ENCODE measurements around the gene ZDHHC24. TPM values are rescaled to one million over a fixed set of nuclear protein-coding genes. Genes with fewer than 3 reads are reported as not detected.

ZDHHC24 gene
- total RNA-seq, 3 donors from 2014 or later (not counting 1 experiment from before 2014, with no cell fraction given), result 18.5 to 34.9 (median 28.9) TPM

- H3K4me1 ChIP-seq (ENCODE audit: control insufficient read depth, insufficient read depth, low read length), result peaks cover 6% of the 10 kb centered on the region
- no peak for ATAC-seq
- no peak overlapping the region for H3K4me3 Mint-ChIP-seq
- H3K9me3 ChIP-seq (ENCODE audit: control insufficient read depth, insufficient read depth, low read length), result no peaks in the 10 kb centered on the region
- no peak for TF ChIP-seq CTCF (IDR thresholded peaks at IDR 0.05)
- no peaks in the 10 kb centered on the region for H3K36me3 ChIP-seq (ENCODE audit: control insufficient read depth, insufficient read depth, low read length)
- no peak for DNase-seq
- peaks cover 1 to 2% of the 10 kb centered on the region in 2 donors for H3K27me3 Mint-ChIP-seq (ENCODE audit: low read depth in 2 of 2)
- H3K36me3 Mint-ChIP-seq, result no peaks in the 10 kb centered on the region
- H3K9me3 Mint-ChIP-seq, result peaks cover 0 to 5% of the 10 kb centered on the region in 2 donors
- intact Hi-C loops (cut with micrococcal nuclease), result no loop called here
- H3K4me3 ChIP-seq (ENCODE audit: low read length), result no peak overlapping the region
- peaks cover 0 to 11% of the 10 kb centered on the region in 2 donors for H3K4me1 Mint-ChIP-seq
- H3K27ac Mint-ChIP-seq, result no peak overlapping the region
- H3K27me3 ChIP-seq (ENCODE audit: control insufficient read depth, insufficient read depth, low read length), result no peaks in the 10 kb centered on the region
- 81% methylated on average over 3 of the region's 3 CpGs for WGBS (ENCODE audit: insufficient coverage)
- no peak overlapping the region for H3K27ac ChIP-seq (ENCODE audit: low read length)
Observed at GRCh38 chr11:66581261-66581660, 35.4 kb upstream of the ZDHHC24 start.

- no peak overlapping the region for H3K27ac Mint-ChIP-seq
- H3K4me1 ChIP-seq (ENCODE audit: control insufficient read depth, insufficient read depth, low read length), result peaks cover 6% of the 10 kb centered on the region
- peaks cover 0 to 11% of the 10 kb centered on the region in 2 donors for H3K4me1 Mint-ChIP-seq
- DNase-seq (no peak), ATAC-seq (no peak)
- intact Hi-C loops (cut with micrococcal nuclease), result no loop called here
- H3K27me3 Mint-ChIP-seq (ENCODE audit: low read depth in 2 of 2), result peaks cover 2 to 6% of the 10 kb centered on the region in 2 donors
- TF ChIP-seq CTCF (IDR thresholded peaks at IDR 0.05), result no peak
- no peaks in the 10 kb centered on the region for H3K9me3 ChIP-seq (ENCODE audit: control insufficient read depth, insufficient read depth, low read length)
- H3K36me3 ChIP-seq (ENCODE audit: control insufficient read depth, insufficient read depth, low read length), result no peaks in the 10 kb centered on the region
- no peak overlapping the region for H3K4me3 ChIP-seq (ENCODE audit: low read length)
- H3K27me3 ChIP-seq (ENCODE audit: control insufficient read depth, insufficient read depth, low read length), result no peaks in the 10 kb centered on the region
- WGBS (ENCODE audit: insufficient coverage), result 89% methylated on average over 5 of the region's 5 CpGs
- H3K27ac ChIP-seq (ENCODE audit: low read length), result no peak overlapping the region
- H3K4me3 Mint-ChIP-seq, result no peak overlapping the region
- H3K36me3 Mint-ChIP-seq, result no peaks in the 10 kb centered on the region
- peaks cover 0 to 5% of the 10 kb centered on the region in 2 donors for H3K9me3 Mint-ChIP-seq
Observed at GRCh38 chr11:66580803-66581202, 35.0 kb upstream of the ZDHHC24 start.

- ATAC-seq (peak; percentile 77 to 91 (median 84)), DNase-seq (peak; percentile 70 to 88)
- Mint-ChIP-seq H3K27ac (peak overlapping the region in 1 of 2 donors; percentile 29), H3K4me1 (peaks cover 0 to 11% of the 10 kb centered on the region in 2 donors), H3K27me3 (ENCODE audit: low read depth in 2 of 2) (peaks cover 16 to 23% of the 10 kb centered on the region in 2 donors), H3K36me3 (no peaks in the 10 kb centered on the region), H3K9me3 (peaks cover 0 to 5% of the 10 kb centered on the region in 2 donors), H3K4me3 (no peak overlapping the region)
- H3K9me3 ChIP-seq (ENCODE audit: control insufficient read depth, insufficient read depth, low read length), result no peaks in the 10 kb centered on the region
- H3K4me1 ChIP-seq (ENCODE audit: control insufficient read depth, insufficient read depth, low read length), result peaks cover 6% of the 10 kb centered on the region
- no peaks in the 10 kb centered on the region for H3K36me3 ChIP-seq (ENCODE audit: control insufficient read depth, insufficient read depth, low read length)
- peak; percentile 83 for TF ChIP-seq CTCF (IDR thresholded peaks at IDR 0.05)
- no peak overlapping the region for H3K4me3 ChIP-seq (ENCODE audit: low read length)
- H3K27me3 ChIP-seq (ENCODE audit: control insufficient read depth, insufficient read depth, low read length), result no peaks in the 10 kb centered on the region
- intact Hi-C loops (cut with micrococcal nuclease), result loop anchor here (1.0 kb wide), 1 partner anchor 99 kb away; no protein-coding TSS in a partner anchor
- no peak overlapping the region for H3K27ac ChIP-seq (ENCODE audit: low read length)
- WGBS (ENCODE audit: insufficient coverage), result 19% methylated on average over 25 of the region's 25 CpGs
Observed at GRCh38 chr11:66579017-66579606, 33.3 kb upstream of the ZDHHC24 start.

- Histone ChIP-seq H3K36me3 (ENCODE audit: control insufficient read depth, insufficient read depth, low read length) (no peaks in the 10 kb centered on the region), H3K27ac (ENCODE audit: low read length) (no peak overlapping the region), H3K9me3 (ENCODE audit: control insufficient read depth, insufficient read depth, low read length) (no peaks in the 10 kb centered on the region), H3K4me1 (ENCODE audit: control insufficient read depth, insufficient read depth, low read length) (peaks cover 13% of the 10 kb centered on the region), H3K4me3 (ENCODE audit: low read length) (no peak overlapping the region), H3K27me3 (ENCODE audit: control insufficient read depth, insufficient read depth, low read length) (no peaks in the 10 kb centered on the region)
- H3K4me3 Mint-ChIP-seq, result no peak overlapping the region
- no peak for TF ChIP-seq CTCF (IDR thresholded peaks at IDR 0.05)
- peaks cover 4 to 9% of the 10 kb centered on the region in 2 donors for H3K4me1 Mint-ChIP-seq
- intact Hi-C loops (cut with micrococcal nuclease), result no loop called here
- H3K27ac Mint-ChIP-seq, result no peak overlapping the region
- no peaks in the 10 kb centered on the region for H3K9me3 Mint-ChIP-seq
- H3K27me3 Mint-ChIP-seq (ENCODE audit: low read depth in 2 of 2), result peaks cover 17 to 23% of the 10 kb centered on the region in 2 donors
- 100% methylated on average over 1 of the region's 2 CpGs for WGBS (ENCODE audit: insufficient coverage)
- ATAC-seq (no peak), DNase-seq (no peak)
- H3K36me3 Mint-ChIP-seq, result no peaks in the 10 kb centered on the region
Observed at GRCh38 chr11:66570850-66571180, 25.0 kb upstream of the ZDHHC24 start.

All from natural killer cell (primary cell).